DMS153 treated with DMSO at 0.1 percent for 48 hours (cell line): ENCODE results near the gene CDH2.

Source experiments
- DNase-seq: peaks from one replicate; lab custom pipeline; 2025; ENCODE audit not compliant: unreplicated experiment; lab: John Stamatoyannopoulos, UW

The CDH2 gene

GRCh38 chr18:28091197-28091596 is 85.7 kb downstream of the CDH2 start:
- no peak for DNase-seq

GRCh38 chr18:28088477-28088876 is 88.5 kb downstream of the CDH2 start:
- no peak for DNase-seq

GRCh38 chr18:28086670-28087552 is 90.0 kb downstream of the CDH2 start:
- no peak for DNase-seq

- DNase-seq: no peak
Measured at GRCh38 chr18:28081516-28081915, 95.4 kb downstream of the CDH2 start.

GRCh38 chr18:28080876-28081300 is 96.0 kb downstream of the CDH2 start:
- DNase-seq: no peak

GRCh38 chr18:28079883-28080282 is 97.0 kb downstream of the CDH2 start:
- DNase-seq: no peak

- DNase-seq: no peak
Measured at GRCh38 chr18:28078849-28079248, 98.1 kb downstream of the CDH2 start.

GRCh38 chr18:28078298-28078697 is 98.6 kb downstream of the CDH2 start:
- DNase-seq: no peak

GRCh38 chr18:28075501-28075900 is 101.4 kb downstream of the CDH2 start:
- no peak for DNase-seq

GRCh38 chr18:28074076-28074475 is 102.9 kb downstream of the CDH2 start:
- no peak for DNase-seq

GRCh38 chr18:28073658-28074057 is 103.3 kb downstream of the CDH2 start:
- DNase-seq: no peak

- no peak for DNase-seq
Measured at GRCh38 chr18:28071199-28071598, 105.7 kb downstream of the CDH2 start.

GRCh38 chr18:28068207-28068606 is 108.7 kb downstream of the CDH2 start:
- no peak for DNase-seq

- DNase-seq: no peak
Measured at GRCh38 chr18:28067346-28067745, 109.6 kb downstream of the CDH2 start.

- no peak for DNase-seq
Measured at GRCh38 chr18:28065793-28066186, 111.1 kb downstream of the CDH2 start.

GRCh38 chr18:28065031-28065792 is 111.7 kb downstream of the CDH2 start:
- DNase-seq: no peak

GRCh38 chr18:28063926-28064325 is 113.0 kb downstream of the CDH2 start:
- no peak for DNase-seq

- DNase-seq: no peak
Measured at GRCh38 chr18:28063271-28063761, 113.6 kb downstream of the CDH2 start.

GRCh38 chr18:28062443-28062842 is 114.5 kb downstream of the CDH2 start:
- no peak for DNase-seq

- DNase-seq: no peak
Measured at GRCh38 chr18:28059861-28060260, 117.1 kb downstream of the CDH2 start.

GRCh38 chr18:28050545-28050944 is 126.4 kb downstream of the CDH2 start:
- DNase-seq: no peak

- no peak for DNase-seq
Measured at GRCh38 chr18:28048612-28049011, 128.3 kb downstream of the CDH2 start.
